HepG2 (cell line): ENCODE measurements around the gene IL1RL2. TPM values are rescaled to one million over a fixed set of nuclear protein-coding genes. Genes with fewer than 3 reads are reported as not detected.

Experiments used
- ATAC-seq: fragments of 200-7000 bp; cut with Tn5 transposase; 3 replicates; pipeline ENCODE4 v1.9.1; 2020; ENCODE audit warnings: mild to moderate bottlenecking, moderate library complexity
- BruUV-seq: library from RNA; stranded (reverse); fragments of 400-500 nt; replicated peaks from 2 replicates; lab custom pipeline; 2021; lab: Mats Ljungman, UMichigan
- CTCF ChIA-PET: fragments of 300-600 bp; formaldehyde crosslinking; extraction: SDS; loops from one replicate; lab custom pipeline; 2021; ENCODE audit warnings: low total read pairs, inconsistent platforms, low intra/inter-chr PET ratio; lab: Yijun Ruan, JAX
- POLR2A ChIA-PET: fragments of 350-600 bp; sonication (Branson Sonifier 250); formaldehyde crosslinking; loops from one replicate; lab custom pipeline; 2020; ENCODE audit warnings: antibody characterized with exemption, inconsistent platforms; lab: Yijun Ruan, JAX
- DNase-seq: peaks from one replicate; pipeline ENCODE4 v3.0.0-alpha.2; 2015; ENCODE audit warnings: low spot score
- FAIRE-seq: peaks from 3 replicates; lab custom pipeline; 2011; peaks lifted over from hg19 to GRCh38; lab: Jason Lieb, UNC
- H2AFZ ChIP-seq: one replicate; pipeline ENCODE4 v1.6.1; 2011; ENCODE audit warnings: low read length, inconsistent platforms
- H3K27ac ChIP-seq: fragments of 300-600 bp; 3 replicates; pipeline ENCODE4 v1.8.0; 2011; ENCODE audit warnings: mixed run types, mild to moderate bottlenecking, mixed read lengths, low read length, inconsistent platforms; ENCODE audit not compliant: insufficient read depth; ENCODE audit errors: extremely low read length
- H3K27me3 ChIP-seq, 2 experiments: fragments of 200-600 bp in 1 of 2; 2 replicates in 1 of 2; 3 replicates in 1 of 2; pipeline versions ENCODE4 v1.6.0 to v1.8.0; 2011; ENCODE audit warnings: low read length in 2 of 2, mild to moderate bottlenecking in 2 of 2, moderate library complexity in 2 of 2, inconsistent platforms in 1 of 2; ENCODE audit not compliant: insufficient read depth in 2 of 2, control insufficient read depth in 1 of 2
- H3K36me3 ChIP-seq, 2 experiments: fragments of 200-600 bp in 1 of 2; replicated peaks in 1 of 2; 2 replicates in 1 of 2; 3 replicates in 1 of 2; pipeline versions ENCODE4 v1.5.1 to v1.8.0; 2011; ENCODE audit warnings: low read length in 2 of 2, inconsistent platforms in 1 of 2; ENCODE audit not compliant: insufficient read depth in 2 of 2, control insufficient read depth in 1 of 2
- H3K4me1 ChIP-seq: 2 replicates; pipeline ENCODE4 v1.5.1; 2012; ENCODE audit warnings: low read length, inconsistent platforms; ENCODE audit not compliant: insufficient read depth
- H3K4me2 ChIP-seq: 2 replicates; pipeline ENCODE4 v1.6.0; 2011; ENCODE audit warnings: low read depth, low read length, inconsistent platforms
- H3K4me3 ChIP-seq, 3 experiments: fragments of 200-600 bp in 1 of 3; sonication (generic), shearing (Covaris generic) in 1 of 3; replicated peaks in 1 of 3; 2 replicates each; pipeline ENCODE4 v1.5.1; 2011 to 2016; ENCODE audit warnings: low read length in 3 of 3, inconsistent platforms in 2 of 3, low read depth in 2 of 3, mild to moderate bottlenecking in 2 of 3, control low read depth in 1 of 3, mixed read lengths in 1 of 3; ENCODE audit not compliant: insufficient read depth in 1 of 3
- H3K79me2 ChIP-seq: one replicate; pipeline ENCODE4 v1.6.1; 2011; ENCODE audit warnings: low read length, inconsistent platforms; ENCODE audit not compliant: insufficient read depth
- H3K9ac ChIP-seq: 2 replicates; pipeline ENCODE4 v1.6.0; 2011; ENCODE audit warnings: mild to moderate bottlenecking, low read depth, low read length, inconsistent platforms; ENCODE audit not compliant: insufficient read depth
- H3K9me3 ChIP-seq: 2 replicates; pipeline ENCODE4 v1.5.1; 2012; ENCODE audit warnings: mild to moderate bottlenecking, low read length
- H4K20me1 ChIP-seq: 2 replicates; pipeline ENCODE4 v1.6.0; 2011; ENCODE audit warnings: inconsistent platforms, mild to moderate bottlenecking, low read length, moderate library complexity; ENCODE audit not compliant: insufficient read depth
- AGO1 ChIP-seq: fragments of 200-400 bp; formaldehyde crosslinking; IDR thresholded peaks from 2 replicates; pipeline ENCODE4 v1.6.1; 2017; ENCODE audit warnings: mild to moderate bottlenecking, low read depth, low read length, moderate library complexity; ENCODE audit not compliant: poor library complexity, severe bottlenecking
- ASH2L ChIP-seq: fragments of 300-600, 200-600 bp; sonication (generic); IDR thresholded peaks from 2 replicates; pipeline ENCODE4 v1.7.0; 2017; ENCODE audit warnings: low read depth, mild to moderate bottlenecking, moderate library complexity, mixed read lengths, low read length; ENCODE audit not compliant: insufficient read length
- ATAD3A ChIP-seq: sonication (generic); formaldehyde crosslinking; IDR thresholded peaks from 2 replicates; pipeline ENCODE4 v1.4.0; 2020; ENCODE audit warnings: missing genetic modification reagents
- GMEB2 ChIP-seq: IDR thresholded peaks from 2 replicates; pipeline ENCODE4 v1.6.1; 2016; ENCODE audit warnings: missing biosample characterization, missing genetic modification reagents, low read depth
- HMGXB4 ChIP-seq, 2 experiments: sonication (generic) in 1 of 2; formaldehyde crosslinking in 1 of 2; IDR thresholded peaks; 2 replicates each; pipeline versions ENCODE4 v1.4.0 to v1.6.1; 2018 to 2020; ENCODE audit warnings: missing genetic modification reagents in 2 of 2, borderline replicate concordance in 1 of 2, low read depth in 1 of 2, mild to moderate bottlenecking in 1 of 2, missing biosample characterization in 1 of 2
- KLF15 ChIP-seq: sonication (generic); formaldehyde crosslinking; IDR thresholded peaks from 2 replicates; pipeline ENCODE4 v1.8.1; 2023; ENCODE audit warnings: borderline replicate concordance, mild to moderate bottlenecking, inconsistent platforms, missing genetic modification reagents, mixed read lengths
- NAIF1 ChIP-seq: sonication (generic); formaldehyde crosslinking; IDR thresholded peaks from 2 replicates; pipeline ENCODE4 v1.5.0; 2020; ENCODE audit warnings: mild to moderate bottlenecking, missing genetic modification reagents, borderline replicate concordance
- PHB2 ChIP-seq: fragments of 450-650 bp; IDR thresholded peaks from 2 replicates; pipeline ENCODE4 v1.6.1; 2018; ENCODE audit not compliant: partially characterized antibody
- POLR2AphosphoS5 ChIP-seq: IDR thresholded peaks from 2 replicates; pipeline ENCODE4 v1.6.1; 2012; ENCODE audit warnings: low read depth, low read length
- SRY ChIP-seq: sonication (generic); formaldehyde crosslinking; IDR thresholded peaks from 2 replicates; pipeline ENCODE4 v1.8.0; 2022; ENCODE audit warnings: mild to moderate bottlenecking, missing genetic modification reagents
- THAP11 ChIP-seq: IDR thresholded peaks from 2 replicates; pipeline ENCODE4 v1.6.1; 2016; ENCODE audit warnings: missing biosample characterization, missing genetic modification reagents
- TOPORS ChIP-seq: sonication (generic); formaldehyde crosslinking; IDR thresholded peaks from 2 replicates; pipeline ENCODE4 v1.8.0; 2023; ENCODE audit warnings: mild to moderate bottlenecking, missing genetic modification reagents
- ZNF142 ChIP-seq: sonication (generic); formaldehyde crosslinking; IDR thresholded peaks from 2 replicates; pipeline ENCODE4 v1.4.0; 2020; ENCODE audit warnings: missing genetic modification reagents
- ZNF296 ChIP-seq: sonication (generic); formaldehyde crosslinking; conservative IDR thresholded peaks from 2 replicates; pipeline ENCODE4 v1.5.0; 2020; ENCODE audit warnings: mild to moderate bottlenecking, missing genetic modification reagents
- ZNF3 ChIP-seq: IDR thresholded peaks from 2 replicates; pipeline ENCODE4 v1.7.0; 2017; ENCODE audit warnings: inconsistent platforms
- ZNF33B ChIP-seq: sonication (generic); formaldehyde crosslinking; IDR thresholded peaks from 2 replicates; pipeline ENCODE4 v1.5.1; 2020; ENCODE audit warnings: mild to moderate bottlenecking, missing genetic modification reagents
- WGBS: methylation state at CpG from one replicate; pipeline ENCODE4 v1.1.6; 2017; ENCODE audit warnings: low lambda C conversion rate; 5-methylcytosine and 5-hydroxymethylcytosine counted together
- in situ Hi-C: cut with HindIII; loops from 2 replicates; pipeline ENCODE4 v1.10.0; 2017; ENCODE audit warnings: low pct_unique_long_range_greater_than_20kb; ENCODE audit not compliant: extremely low pct_ligation_motif_present
- intact Hi-C: fragments of 100-400 bp; cut with micrococcal nuclease; formaldehyde crosslinking; loops from one replicate; pipeline ENCODE4 v1.10.0; 2022; ENCODE audit not compliant: unreplicated experiment
- polyA plus RNA-seq, 8 experiments: library from polyadenylated mRNA; depleted of rRNA in 3 of 8; stranded (reverse) in 7 of 8; unstranded in 1 of 8; fragments of >200 nt; fragmentation: Illumina TruSeq in 4 of 8; extraction: Trizol in 4 of 8; gene quantifications; 2 replicates each; pipeline versions ENCODE4 v1.2.1 to v1.2.3, GENCODE V29; 2011 to 2016; ENCODE audit warnings: low read depth in 4 of 8, missing spikeins in 1 of 8, mixed read lengths in 1 of 8; ENCODE audit not compliant: insufficient read depth in 1 of 8
- total RNA-seq, 5 experiments: library from RNA; depleted of rRNA; stranded (reverse); fragments of >200 nt; fragmentation: Illumina TruSeq; extraction: Trizol; gene quantifications; 2 replicates each; pipeline ENCODE4 v1.2.3, GENCODE V29; 2016; ENCODE audit warnings: low read depth in 1 of 5

Gene IL1RL2
- total and polyA plus RNA-seq, 2 of the 13 experiments (the other 11 are each of a cell fraction or from before 2014, with no cell fraction given): 0.03 TPM; not detected in 1

GRCh38 chr2:102229141-102229769 is 42.4 kb downstream of the IL1RL2 start:
- no peak overlapping the region for H3K4me3 ChIP-seq
- POLR2A ChIA-PET: no interaction called here
- no TSS peak for BruUV-seq
- intact Hi-C loops: no loop called here
- DNase-seq (no peak), ATAC-seq (no peak), FAIRE-seq (no peak)
- WGBS: 46% methylated on average over 6 of the region's 6 CpGs
- no peaks in the 10 kb centered on the region for H3K36me3 ChIP-seq
- peaks cover 0 to 2% of the 10 kb centered on the region in 2 experiments; a peak in 1 of 5 replicates for H3K27me3 ChIP-seq
- in situ Hi-C loops: no loop called here
- CTCF ChIA-PET: no interaction called here
- H3K4me2 ChIP-seq: no peak overlapping the region
- no peaks in the 10 kb centered on the region for H3K79me2 ChIP-seq
- H4K20me1 ChIP-seq: no peaks in the 10 kb centered on the region
- peak overlapping the region; percentile 45 for H2AFZ ChIP-seq
- no peak overlapping the region for H3K9ac ChIP-seq
- peaks cover 61% of the 10 kb centered on the region for H3K4me1 ChIP-seq
- no peaks in the 10 kb centered on the region for H3K9me3 ChIP-seq
- no peak overlapping the region for H3K27ac ChIP-seq
- TF ChIP-seq TOPORS (CRISPR knock-in tag) (no peak), ZNF33B (CRISPR knock-in tag) (no peak), THAP11 (CRISPR knock-in tag) (no peak), GMEB2 (CRISPR knock-in tag) (no peak), ZNF296 (no peak), AGO1 (no peak), SRY (CRISPR knock-in tag) (no peak), NAIF1 (no peak), ASH2L (no peak), ATAD3A (no peak), PHB2 (no peak), HMGXB4 (CRISPR knock-in tag; IDR thresholded peaks at IDR 0.05; ENCODE audit: borderline replicate concordance in 1 of 2, low read depth in 1 of 2) (no peak), ZNF142 (CRISPR knock-in tag) (no peak), POLR2AphosphoS5 (no peak), KLF15 (CRISPR knock-in tag) (no peak), ZNF3 (CRISPR knock-in tag) (no peak)
